Thoracic aorta endothelial cell (primary cell): ENCODE results near the gene ZNF227. TPM values are rescaled to one million over a fixed set of nuclear protein-coding genes. Genes with fewer than 3 reads are reported as not detected.

Source experiments
- total RNA-seq: library from RNA; depleted of rRNA; stranded (reverse); fragments of >200 nt; gene quantifications from 2 replicates; pipeline ENCODE4 v1.2.3, GENCODE V29; 2012

The ZNF227 gene
- total RNA-seq: 17.5 and 20.9 TPM in 2 replicates

DNA sequence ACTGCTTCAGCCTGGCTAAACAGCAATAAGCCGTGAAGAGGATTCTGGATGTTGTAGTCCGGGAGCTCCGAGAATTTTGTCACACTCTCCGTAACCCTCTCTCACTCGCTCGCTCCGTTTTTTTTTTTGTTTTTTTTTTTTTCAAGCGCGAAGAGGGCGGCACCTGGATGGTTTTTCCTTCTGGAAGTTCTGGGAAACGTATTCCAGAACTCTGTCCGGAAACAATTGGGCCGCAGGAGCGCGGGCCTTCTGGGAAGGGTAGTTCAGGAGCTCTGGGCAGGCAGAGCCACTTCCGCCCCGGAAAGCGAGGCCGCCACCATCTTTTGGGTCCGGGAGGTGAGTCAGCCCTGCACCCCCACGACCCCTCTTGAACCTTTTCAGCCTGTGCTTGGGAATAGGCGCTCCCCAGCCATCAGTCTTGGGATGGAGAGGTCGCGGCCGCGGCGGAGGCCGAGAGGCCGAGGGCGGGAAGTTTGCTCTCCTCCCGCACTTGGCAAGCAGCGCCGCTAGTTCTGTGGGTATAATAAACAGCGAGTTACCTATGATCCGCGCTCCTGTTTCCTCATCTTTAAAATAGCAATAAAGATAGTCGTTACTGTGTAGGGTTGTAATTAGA, at the start of gene ZNF227:
Gene ZNF227 (plus strand): TSS at position 283 of the 616 bp plus-strand sequence. CDS start 5,261 bp downstream, outside the sequence.

DNA sequence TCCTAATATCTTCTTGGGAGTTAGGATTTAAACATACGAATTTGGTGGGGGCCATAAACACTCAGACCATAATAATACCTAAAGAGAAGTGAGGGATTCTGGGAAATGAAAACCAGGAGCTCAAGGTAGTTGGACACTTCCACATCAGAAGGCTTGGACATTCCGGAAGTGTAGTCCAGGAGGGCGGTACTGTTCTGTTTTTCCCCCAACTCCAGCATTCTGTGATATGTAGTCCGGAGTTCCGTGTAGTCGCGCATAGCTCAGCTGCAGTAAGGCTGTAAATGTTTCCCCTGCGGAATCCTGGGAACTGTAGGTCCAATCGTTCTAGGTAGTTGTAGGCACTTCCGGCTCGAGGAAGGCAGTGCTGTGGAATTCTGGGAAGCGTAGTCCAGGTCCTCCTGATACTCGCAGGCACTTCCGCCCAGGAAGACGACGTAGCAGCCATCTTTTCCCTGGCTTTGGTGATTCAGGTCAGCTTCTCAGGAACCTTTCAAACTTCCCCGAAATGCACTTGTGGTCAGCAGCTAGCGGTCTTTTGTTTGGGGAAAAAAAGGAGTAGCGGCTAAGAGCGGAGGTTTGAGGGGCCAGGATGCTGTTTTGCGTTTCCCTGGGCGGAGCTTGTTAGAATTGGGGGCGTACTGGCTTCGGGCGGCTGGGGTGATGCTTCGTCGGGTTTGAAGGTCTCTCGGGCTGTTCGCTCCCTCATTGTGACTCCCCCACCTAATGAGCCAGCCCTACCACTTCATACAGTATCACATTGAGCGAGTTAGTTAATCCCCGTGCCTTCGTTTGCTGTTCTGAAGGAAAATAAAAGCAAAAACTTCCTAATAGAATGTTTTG, 47.4 kb upstream of the ZNF227 start, which contains the start of gene ZNF226:
Gene ZNF226 (plus strand): TSS at position 428 of the 840 bp plus-strand sequence. CDS start 4,981 bp downstream, outside the sequence.

Other genes starting within 250 kb of the ZNF227 start
- gene ZNF155, start 228.3 kb upstream of the ZNF227 start, total RNA-seq: 6.7 and 7.2 TPM in 2 replicates
- gene ZNF230, start 209.6 kb upstream of the ZNF227 start, total RNA-seq: 3.4 and 4.7 TPM in 2 replicates
- gene ZNF222, start 187.2 kb upstream of the ZNF227 start, total RNA-seq: 2.7 and 4.1 TPM in 2 replicates
- 5.6 and 6.3 TPM in 2 replicates for gene ZNF223, start 160.5 kb upstream of the ZNF227 start, total RNA-seq
- 2.9 and 3.3 TPM in 2 replicates for gene ZNF284, start 140.4 kb upstream of the ZNF227 start, total RNA-seq
- 23.9 and 25.0 TPM in 2 replicates for gene ZNF224, start 118.2 kb upstream of the ZNF227 start, total RNA-seq
- gene ZNF225, start 99.1 kb upstream of the ZNF227 start, total RNA-seq: 5.1 and 5.9 TPM in 2 replicates
- gene ZNF234, start 71.0 kb upstream of the ZNF227 start, total RNA-seq: 8.5 TPM in 2 replicates
- 14.0 and 16.6 TPM in 2 replicates for gene ZNF226, start 47.4 kb upstream of the ZNF227 start, total RNA-seq
- 0.57 and 1.3 TPM in 2 replicates for gene ZNF233, start 47.4 kb downstream of the ZNF227 start, total RNA-seq
- gene ZNF235, start 92.5 kb downstream of the ZNF227 start, total RNA-seq: 2.6 and 3.2 TPM in 2 replicates
- gene ZNF112, start 144.1 kb downstream of the ZNF227 start, total RNA-seq: 7.2 and 8.2 TPM in 2 replicates
- gene ZNF285, start 189.1 kb downstream of the ZNF227 start, total RNA-seq: 3.5 and 3.9 TPM in 2 replicates
- 4.1 and 12.8 TPM in 2 replicates for gene ZNF229, start 235.9 kb downstream of the ZNF227 start, total RNA-seq